Activated CD8-positive, alpha-beta memory T cell treated with anti-CD3 and anti-CD28 coated beads, Interleukin-2, amount 10 ng/mL, durations not matched to agents 7 days and 5 days (primary cell): Measurements from ENCODE around the gene RAB19. TPM values are rescaled to one million over a fixed set of nuclear protein-coding genes. Genes with fewer than 3 reads are reported as not detected.
A peak's percentile ranks its signal among the peaks of the same experiment; 100 is the strongest.
"Not testable (repeated sequence)": the region's sequence is repeated elsewhere in the genome, so short reads cannot be mapped to it uniquely, and the experiment has no call there.

Experiments used
- ATAC-seq: fragments of 150-1000 bp; cut with Tn5 transposase; one replicate; pipeline ENCODE4 v1.10.0; 2021; ENCODE audit warnings: moderate library complexity
- CTCF ChIA-PET: fragments of 350-600 bp; sonication (Branson Sonifier 250); formaldehyde crosslinking; loops from one replicate; lab custom pipeline; 2021; ENCODE audit warnings: antibody characterized with exemption; lab: Charles Lee
- DNase-seq: peaks from one replicate; pipeline ENCODE4 v3.0.0-alpha.2; 2020
- H3K27ac Mint-ChIP-seq: one replicate; pipeline ENCODE4 v1.8.0; 2021; ENCODE audit warnings: mild to moderate bottlenecking, mixed read lengths
- H3K27me3 Mint-ChIP-seq: one replicate; pipeline ENCODE4 v1.8.0; 2021; ENCODE audit warnings: mixed read lengths
- H3K36me3 Mint-ChIP-seq: one replicate; pipeline ENCODE4 v1.8.0; 2021; ENCODE audit warnings: mild to moderate bottlenecking, mixed read lengths
- H3K4me1 Mint-ChIP-seq: one replicate; pipeline ENCODE4 v1.8.0; 2021; ENCODE audit warnings: mixed read lengths
- H3K4me3 Mint-ChIP-seq: one replicate; pipeline ENCODE4 v1.8.0; 2021; ENCODE audit warnings: mild to moderate bottlenecking, moderate library complexity, mixed read lengths
- H3K9me3 Mint-ChIP-seq: one replicate; pipeline ENCODE4 v1.8.0; 2022; ENCODE audit warnings: low read depth, mixed read lengths
- total RNA-seq, 2 experiments: library from RNA; stranded (reverse); gene quantifications; one replicate each; pipeline ENCODE4 v1.2.3, GENCODE V29; 2021

Gene RAB19
- total RNA-seq, 2 experiments from 2014 or later = 5.0 to 7.3 TPM

GRCh38 chr7:140389445-140389844 is 14.4 kb upstream of the RAB19 start:
- no peaks in the 10 kb centered on the region for H3K9me3 Mint-ChIP-seq
- DNase-seq (no peak), ATAC-seq (no peak)
- CTCF ChIA-PET = no interaction called here
- H3K36me3 Mint-ChIP-seq = peaks cover 13% of the 10 kb centered on the region
- H3K27ac Mint-ChIP-seq = no peak overlapping the region
- H3K27me3 Mint-ChIP-seq = no peaks in the 10 kb centered on the region
- no peak overlapping the region for H3K4me3 Mint-ChIP-seq
- H3K4me1 Mint-ChIP-seq = peaks cover 18% of the 10 kb centered on the region

GRCh38 chr7:140390034-140390433 is 13.8 kb upstream of the RAB19 start:
- H3K36me3 Mint-ChIP-seq = peaks cover 11% of the 10 kb centered on the region
- H3K27me3 Mint-ChIP-seq = no peaks in the 10 kb centered on the region
- ATAC-seq (no peak), DNase-seq (no peak)
- CTCF ChIA-PET = interaction anchor here (0.6 to 1.0 kb wide), 2 partner anchors 12 to 355 kb away, joined by 4 read pairs; no protein-coding TSS in a partner anchor
- H3K27ac Mint-ChIP-seq = no peak overlapping the region
- H3K9me3 Mint-ChIP-seq = no peaks in the 10 kb centered on the region
- H3K4me1 Mint-ChIP-seq = peaks cover 13% of the 10 kb centered on the region
- no peak overlapping the region for H3K4me3 Mint-ChIP-seq

GRCh38 chr7:140390466-140391190 is 13.2 kb upstream of the RAB19 start:
- Mint-ChIP-seq H3K27ac (no peak overlapping the region), H3K4me3 (no peak overlapping the region), H3K4me1 (peaks cover 7% of the 10 kb centered on the region), H3K27me3 (no peaks in the 10 kb centered on the region), H3K36me3 (peaks cover 7% of the 10 kb centered on the region), H3K9me3 (no peaks in the 10 kb centered on the region)
- peak; percentile 24 for ATAC-seq
- CTCF ChIA-PET = interaction anchor here (0.6 to 1.7 kb wide), 4 partner anchors 9 to 355 kb away, joined by 3 to 4 read pairs (median 4); no protein-coding TSS in a partner anchor
- no peak for DNase-seq

- ATAC-seq (no peak), DNase-seq (no peak)
- no peak overlapping the region for H3K4me3 Mint-ChIP-seq
- CTCF ChIA-PET = interaction anchor here (1.7 kb wide), 1 partner anchor 16 kb away, joined by 4 read pairs; no protein-coding TSS in a partner anchor
- no peaks in the 10 kb centered on the region for H3K9me3 Mint-ChIP-seq
- H3K27me3 Mint-ChIP-seq = no peaks in the 10 kb centered on the region
- peaks cover 11% of the 10 kb centered on the region for H3K36me3 Mint-ChIP-seq
- H3K4me1 Mint-ChIP-seq = peaks cover 12% of the 10 kb centered on the region
- H3K27ac Mint-ChIP-seq = no peak overlapping the region
Observed at GRCh38 chr7:140391634-140392033, 12.2 kb upstream of the RAB19 start.

- no peaks in the 10 kb centered on the region for H3K27me3 Mint-ChIP-seq
- ATAC-seq (no peak), DNase-seq (no peak)
- H3K4me3 Mint-ChIP-seq = no peak overlapping the region
- CTCF ChIA-PET = no interaction called here
- H3K36me3 Mint-ChIP-seq = peaks cover 8% of the 10 kb centered on the region
- no peaks in the 10 kb centered on the region for H3K9me3 Mint-ChIP-seq
- H3K27ac Mint-ChIP-seq = no peak overlapping the region
- H3K4me1 Mint-ChIP-seq = peaks cover 18% of the 10 kb centered on the region
Observed at GRCh38 chr7:140393756-140394306, 10.0 kb upstream of the RAB19 start.

- no peaks in the 10 kb centered on the region for H3K9me3 Mint-ChIP-seq
- ATAC-seq (peak; percentile 96), DNase-seq (peak; percentile 93)
- CTCF ChIA-PET = interaction anchor here (0.7 to 1.7 kb wide), 4 partner anchors 13 to 79 kb away, joined by 3 to 6 read pairs (median 4); no protein-coding TSS in a partner anchor
- H3K27me3 Mint-ChIP-seq = no peaks in the 10 kb centered on the region
- H3K27ac Mint-ChIP-seq = peak within 1 kb of the TSS; percentile 92
- peaks cover 40% of the 10 kb centered on the region for H3K4me1 Mint-ChIP-seq
- H3K4me3 Mint-ChIP-seq = peak within 1 kb of the TSS; percentile 87
- H3K36me3 Mint-ChIP-seq = peaks cover 9% of the 10 kb centered on the region
Observed at GRCh38 chr7:140397784-140398750, 5.8 kb upstream of the RAB19 start, which contains the start of gene SLC37A3. Gene SLC37A3 (minus strand): TSS chr7:140398530. CDS start chr7:140382526, 16,004 bp downstream.

GRCh38 chr7:140398821-140399220 is 5.0 kb upstream of the RAB19 start:
- Mint-ChIP-seq H3K36me3 (peaks cover 9% of the 10 kb centered on the region), H3K4me1 (peaks cover 44% of the 10 kb centered on the region), H3K27me3 (no peaks in the 10 kb centered on the region), H3K4me3 (peak overlapping the region; percentile 87), H3K27ac (peak overlapping the region; percentile 85), H3K9me3 (no peaks in the 10 kb centered on the region)
- DNase-seq (no peak), ATAC-seq (no peak)
- CTCF ChIA-PET = interaction anchor here (1.0 kb wide), 1 partner anchor 21 kb away, joined by 3 read pairs; no protein-coding TSS in a partner anchor

- Mint-ChIP-seq H3K4me3 (no peak overlapping the region), H3K9me3 (no peaks in the 10 kb centered on the region), H3K27me3 (no peaks in the 10 kb centered on the region), H3K27ac (no peak overlapping the region), H3K36me3 (peaks cover 9% of the 10 kb centered on the region), H3K4me1 (peaks cover 56% of the 10 kb centered on the region)
- CTCF ChIA-PET = no interaction called here
- ATAC-seq (no peak), DNase-seq (no peak)
Observed at GRCh38 chr7:140400381-140400780, 3.5 kb upstream of the RAB19 start.

GRCh38 chr7:140402178-140402835 is 1.6 kb upstream of the RAB19 start:
- H3K4me3 Mint-ChIP-seq = peak overlapping the region; percentile 28
- peaks cover 47% of the 10 kb centered on the region for H3K4me1 Mint-ChIP-seq
- peak overlapping the region; percentile 73 for H3K27ac Mint-ChIP-seq
- CTCF ChIA-PET = no interaction called here
- no peaks in the 10 kb centered on the region for H3K27me3 Mint-ChIP-seq
- DNase-seq (no peak), ATAC-seq (no peak)
- peaks cover 6% of the 10 kb centered on the region for H3K36me3 Mint-ChIP-seq
- no peaks in the 10 kb centered on the region for H3K9me3 Mint-ChIP-seq

GRCh38 chr7:140404565-140405065 is 757 bp downstream of the RAB19 start:
- Mint-ChIP-seq H3K27ac (peak overlapping the region; percentile 98), H3K4me1 (peaks cover 36% of the 10 kb centered on the region), H3K4me3 (peak overlapping the region; percentile 93), H3K27me3 (no peaks in the 10 kb centered on the region), H3K36me3 (peaks cover 16% of the 10 kb centered on the region), H3K9me3 (no peaks in the 10 kb centered on the region)
- CTCF ChIA-PET = no interaction called here
- DNase-seq (no peak), ATAC-seq (peak; percentile 5)

GRCh38 chr7:140415361-140415760 is 11.5 kb downstream of the RAB19 start:
- Mint-ChIP-seq H3K27ac (no peak overlapping the region), H3K4me3 (no peak overlapping the region), H3K9me3 (no peaks in the 10 kb centered on the region), H3K36me3 (peaks cover 24% of the 10 kb centered on the region), H3K27me3 (no peaks in the 10 kb centered on the region), H3K4me1 (peaks cover 24% of the 10 kb centered on the region)
- CTCF ChIA-PET = no interaction called here
- ATAC-seq (no peak), DNase-seq (no peak)

- H3K27ac Mint-ChIP-seq, ATAC-seq, DNase-seq, H3K4me3 Mint-ChIP-seq, H3K27me3 Mint-ChIP-seq, CTCF ChIA-PET, H3K9me3 Mint-ChIP-seq: not testable (repeated sequence)
- Mint-ChIP-seq H3K4me1 (peaks cover 24% of the 10 kb centered on the region), H3K36me3 (peaks cover 23% of the 10 kb centered on the region)
Observed at GRCh38 chr7:140415816-140416215, 12.0 kb downstream of the RAB19 start.
